Kidney (tissue), 14 donors: ENCODE results near the gene IFI27L2. TPM values are rescaled to one million over a fixed set of nuclear protein-coding genes. Genes with fewer than 3 reads are reported as not detected.

Experiments
- DNase-seq, 5 donors: peaks; one replicate each; pipeline ENCODE4 v3.0.0-alpha.2; 2013 to 2020
- FAIRE-seq: peaks from 2 replicates; lab custom pipeline; 2012; peaks lifted over from hg19 to GRCh38; lab: Jason Lieb, UNC
- H3K27ac ChIP-seq, 2 donors: one replicate each; pipeline ENCODE4 v1.7.0; 2013; ENCODE audit warnings: low read depth in 2 of 2, low read length in 2 of 2, inconsistent platforms in 1 of 2
- H3K27me3 ChIP-seq: one replicate; pipeline ENCODE4 v1.7.1; 2013; ENCODE audit warnings: low read length, inconsistent platforms; ENCODE audit not compliant: control insufficient read depth, insufficient read depth
- H3K36me3 ChIP-seq, 3 donors: one replicate each; pipeline versions ENCODE4 v1.7.0 to v1.7.1; 2013; ENCODE audit warnings: low read length in 3 of 3, control low read depth in 1 of 3, inconsistent platforms in 1 of 3; ENCODE audit not compliant: insufficient read depth in 3 of 3, control insufficient read depth in 2 of 3
- H3K4me1 ChIP-seq, 3 donors: one replicate each; pipeline versions ENCODE4 v1.7.0 to v1.7.1; 2013; ENCODE audit warnings: low read length in 3 of 3, inconsistent platforms in 1 of 3, low read depth in 1 of 3; ENCODE audit not compliant: control insufficient read depth in 2 of 3, insufficient read depth in 2 of 3
- H3K4me3 ChIP-seq, 3 donors: one replicate each; pipeline versions ENCODE4 v1.7.0 to v1.8.1; 2013; ENCODE audit warnings: low read length in 3 of 3, control low read depth in 1 of 3, inconsistent platforms in 1 of 3
- H3K9ac ChIP-seq, 3 donors: one replicate each; pipeline versions ENCODE4 v1.7.0 to v1.7.1; 2013; ENCODE audit warnings: low read length in 3 of 3, control low read depth in 1 of 3, inconsistent platforms in 1 of 3
- H3K9me3 ChIP-seq, 3 donors: one replicate each; pipeline versions ENCODE4 v1.7.0 to v1.7.1; 2013; ENCODE audit warnings: low read length in 3 of 3, control low read depth in 1 of 3, inconsistent platforms in 1 of 3; ENCODE audit not compliant: control insufficient read depth in 2 of 3, insufficient read depth in 1 of 3
- CTCF ChIP-seq: IDR thresholded peaks from 3 replicates; pipeline ENCODE4 v1.5.1; 2012; ENCODE audit warnings: mild to moderate bottlenecking, moderate library complexity, borderline replicate concordance; ENCODE audit not compliant: insufficient read depth; ENCODE audit errors: extremely low read depth
- intact Hi-C: fragments of 100-400 bp; cut with DNase I; formaldehyde crosslinking; loops from one replicate; pipeline ENCODE4 v1.11.1; 2022
- polyA plus RNA-seq: library from polyadenylated mRNA; stranded (reverse); fragments of 350-450 nt; fragmentation: Illumina TruSeq; extraction: RNeasy Lipid Tissue Mini Kit (QIAGEN cat#74804); gene quantifications from one replicate; pipeline ENCODE4 v1.2.3, GENCODE V29; 2014; ENCODE audit warnings: low read depth, low replicate concordance; ENCODE audit not compliant: insufficient read depth
- total RNA-seq: library from RNA; stranded (reverse); fragmentation: NEBNext Ultra II Directional; extraction: Animal tissue kit (Norgen Biotek cat#: 25700); gene quantifications from one replicate; pipeline ENCODE4 v1.2.1, GENCODE V29; 2021
- donor health status: control.
- donor health status: control.
- donor health status: control.
- donor health status: control.
- donor health status: control.
- donor health status: DM: yes; HTN: yes; CAD: no.
- donor health status: Normal renal cell carcinoma (clear cell type).

The IFI27L2 gene
- total and polyA plus RNA-seq, 2 donors from 2014 or later: 28.2 to 223 TPM

GRCh38 chr14:94142836-94143235 is 13.4 kb upstream of the IFI27L2 start:
- DNase-seq: no peak
- no peaks in the 10 kb centered on the region for H3K27me3 ChIP-seq

GRCh38 chr14:94142247-94142646 is 12.8 kb upstream of the IFI27L2 start:
- Histone ChIP-seq H3K9me3 (no peaks in the 10 kb centered on the region), H3K27me3 (no peaks in the 10 kb centered on the region), H3K9ac (no peak overlapping the region), H3K4me1 (no peaks in the 10 kb centered on the region), H3K36me3 (no peaks in the 10 kb centered on the region), H3K4me3 (no peak overlapping the region), H3K27ac (no peak overlapping the region)
- TF ChIP-seq CTCF: no peak
- DNase-seq (no peak), FAIRE-seq (no peak)
- intact Hi-C loops: no loop called here

More at GRCh38 chr14:94142836-94143235, 13.4 kb upstream of the IFI27L2 start:
- intact Hi-C loops: no loop called here
- Histone ChIP-seq H3K4me3 (no peak overlapping the region), H3K36me3 (no peaks in the 10 kb centered on the region), H3K27ac (no peak overlapping the region), H3K4me1 (no peaks in the 10 kb centered on the region), H3K9me3 (no peaks in the 10 kb centered on the region), H3K9ac (no peak overlapping the region)
- FAIRE-seq: no peak
- no peak for TF ChIP-seq CTCF

GRCh38 chr14:94139421-94139820 is 10.0 kb upstream of the IFI27L2 start:
- intact Hi-C loops: loop anchor here (5.0 kb wide), 1 partner anchor 107 kb away; no protein-coding TSS in a partner anchor

More at GRCh38 chr14:94139421-94139820, 10.0 kb upstream of the IFI27L2 start:
- no peaks in the 10 kb centered on the region for H3K9me3 ChIP-seq
- H3K4me1 ChIP-seq: no peaks in the 10 kb centered on the region
- H3K27ac ChIP-seq: no peak overlapping the region
- no peak overlapping the region for H3K4me3 ChIP-seq
- DNase-seq (no peak), FAIRE-seq (no peak)
- H3K9ac ChIP-seq: no peak overlapping the region
- no peak for TF ChIP-seq CTCF
- H3K27me3 ChIP-seq: no peaks in the 10 kb centered on the region
- no peaks in the 10 kb centered on the region for H3K36me3 ChIP-seq
